Measurements from ENCODE around the gene SUGCT.

SUGCT gene

DNA sequence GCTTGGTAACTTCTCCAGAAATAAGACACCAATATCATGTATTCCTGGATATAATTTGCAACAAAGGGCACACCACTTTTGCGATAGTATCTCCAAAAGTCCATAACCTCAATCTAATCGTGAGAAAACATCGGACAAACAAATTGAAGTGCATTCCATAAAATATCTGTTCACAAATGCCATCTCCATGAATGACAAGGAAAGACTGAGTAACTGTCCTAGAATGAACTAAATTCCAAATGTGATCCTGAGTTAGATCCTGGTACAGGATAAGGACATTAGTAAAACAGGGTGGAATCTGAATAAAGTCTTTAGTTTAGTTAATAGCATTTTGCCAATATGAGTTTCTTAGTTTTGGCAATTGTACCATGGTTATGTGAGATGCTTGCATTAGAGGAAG lies 384.2 kb downstream of the SUGCT start:
- Mint-ChIP-seq H3K27me3 (ENCODE audit: low read depth) (no peaks in the 10 kb centered on the region), H3K36me3 (ENCODE audit: low read depth) (no peaks in the 10 kb centered on the region), H3K4me3 (no peak overlapping the region), H3K9me3 (no peaks in the 10 kb centered on the region), H3K4me1 (no peaks in the 10 kb centered on the region), H3K27ac (no peak overlapping the region)
- no peak for TF ChIP-seq CTCF (IDR thresholded peaks at IDR 0.05; ENCODE audit: unreplicated experiment in 3 of 3)

DNA sequence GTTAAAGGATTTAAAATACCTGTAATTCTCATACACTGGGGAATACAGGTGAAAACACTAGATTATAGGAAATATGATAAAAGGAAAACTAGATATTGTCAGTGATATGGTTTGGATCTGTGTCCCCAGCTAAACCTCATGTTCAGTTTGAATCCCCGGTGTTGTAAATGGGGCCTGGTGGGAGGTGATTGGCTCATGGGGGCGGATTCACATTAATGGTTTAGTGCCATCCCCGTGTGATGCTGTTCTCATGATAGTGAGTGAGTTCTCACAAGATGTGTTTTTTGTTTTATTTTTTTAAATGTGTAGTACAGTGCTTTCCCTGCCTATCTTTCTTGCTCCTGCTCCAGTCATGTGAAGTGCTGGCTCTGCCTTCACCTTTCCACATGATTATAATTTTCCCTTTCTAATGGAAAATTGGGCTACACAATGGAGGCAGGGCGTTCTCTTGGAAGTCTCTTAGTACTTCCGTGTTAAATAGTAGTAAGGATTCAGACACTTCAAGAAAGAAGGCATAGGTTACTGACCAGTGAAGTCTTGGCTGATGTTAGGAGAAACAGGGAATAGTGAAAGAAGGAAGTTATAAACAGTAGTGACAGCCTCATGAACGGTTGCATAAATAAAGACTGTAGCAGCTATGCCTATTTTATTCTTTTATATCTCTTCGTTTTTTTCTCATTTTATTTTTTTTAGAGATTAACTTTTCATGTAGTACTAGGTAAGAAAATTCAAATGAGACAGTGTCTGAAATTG lies 386.4 kb downstream of the SUGCT start:
- Mint-ChIP-seq H3K4me3 (no peak overlapping the region), H3K27ac (no peak overlapping the region), H3K27me3 (ENCODE audit: low read depth) (no peaks in the 10 kb centered on the region), H3K4me1 (peaks cover 8% of the 10 kb centered on the region), H3K36me3 (ENCODE audit: low read depth) (no peaks in the 10 kb centered on the region), H3K9me3 (no peaks in the 10 kb centered on the region)
- TF ChIP-seq CTCF (IDR thresholded peaks at IDR 0.05; ENCODE audit: unreplicated experiment in 3 of 3): no peak

- Mint-ChIP-seq H3K4me1 (peaks cover 17% of the 10 kb centered on the region), H3K27me3 (ENCODE audit: low read depth) (no peaks in the 10 kb centered on the region), H3K4me3 (no peak overlapping the region), H3K36me3 (ENCODE audit: low read depth) (no peaks in the 10 kb centered on the region), H3K9me3 (no peaks in the 10 kb centered on the region), H3K27ac (peak overlapping the region; percentile 7 to 59 (median 21))
- no peak for TF ChIP-seq CTCF (IDR thresholded peaks at IDR 0.05; ENCODE audit: unreplicated experiment in 3 of 3)
These were observed 391.0 kb downstream of the SUGCT start for GRCh38 chr7:40525764-40526163.

DNA sequence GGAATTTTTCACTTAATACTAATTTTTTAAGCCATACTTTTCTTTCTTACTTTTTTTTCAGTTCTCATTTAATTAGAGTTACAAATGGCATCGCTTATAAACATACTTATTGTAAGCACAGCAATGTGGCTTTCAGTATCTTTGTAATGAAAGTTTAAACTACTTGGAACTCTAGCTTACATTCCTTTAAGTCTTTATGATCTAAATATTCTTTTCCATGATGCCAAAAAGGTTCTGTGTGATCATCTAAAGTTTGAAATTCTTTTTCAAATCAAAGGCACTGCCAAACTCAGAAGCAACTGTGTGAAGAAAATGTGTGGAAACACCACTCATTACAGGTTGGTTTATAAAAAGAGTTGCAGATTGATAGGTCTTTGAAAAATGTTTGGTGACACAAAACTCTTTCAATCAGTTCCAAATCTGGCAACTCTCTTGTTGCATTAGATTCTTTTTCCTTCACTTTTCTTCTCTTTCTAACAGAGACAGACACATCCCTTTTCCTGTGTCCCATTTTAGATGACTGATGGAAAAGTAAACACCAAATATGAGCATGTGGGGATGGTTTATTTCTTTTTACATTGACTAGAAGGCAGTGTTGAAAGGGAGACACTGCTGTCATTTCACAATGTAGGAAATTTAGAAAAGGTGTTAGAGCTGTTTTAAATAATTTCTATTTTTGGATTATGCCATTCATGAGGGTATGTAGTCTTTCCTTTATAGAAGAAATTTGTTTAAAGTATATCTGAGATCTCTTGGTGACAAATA lies 392.3 kb downstream of the SUGCT start:
- Mint-ChIP-seq H3K9me3 (no peaks in the 10 kb centered on the region), H3K27me3 (ENCODE audit: low read depth) (no peaks in the 10 kb centered on the region), H3K4me3 (no peak overlapping the region), H3K27ac (no peak overlapping the region), H3K36me3 (ENCODE audit: low read depth) (no peaks in the 10 kb centered on the region), H3K4me1 (peaks cover 17% of the 10 kb centered on the region)
- TF ChIP-seq CTCF (IDR thresholded peaks at IDR 0.05; ENCODE audit: unreplicated experiment in 3 of 3): no peak

- Mint-ChIP-seq H3K27ac (no peak overlapping the region), H3K9me3 (no peaks in the 10 kb centered on the region), H3K36me3 (ENCODE audit: low read depth) (no peaks in the 10 kb centered on the region), H3K27me3 (ENCODE audit: low read depth) (no peaks in the 10 kb centered on the region), H3K4me1 (peaks cover 17% of the 10 kb centered on the region), H3K4me3 (no peak overlapping the region)
- no peak for TF ChIP-seq CTCF (IDR thresholded peaks at IDR 0.05; ENCODE audit: unreplicated experiment in 3 of 3)
These were observed 392.9 kb downstream of the SUGCT start for GRCh38 chr7:40527723-40528122.
